ENCODE results near the gene KMT2A.

DNA sequence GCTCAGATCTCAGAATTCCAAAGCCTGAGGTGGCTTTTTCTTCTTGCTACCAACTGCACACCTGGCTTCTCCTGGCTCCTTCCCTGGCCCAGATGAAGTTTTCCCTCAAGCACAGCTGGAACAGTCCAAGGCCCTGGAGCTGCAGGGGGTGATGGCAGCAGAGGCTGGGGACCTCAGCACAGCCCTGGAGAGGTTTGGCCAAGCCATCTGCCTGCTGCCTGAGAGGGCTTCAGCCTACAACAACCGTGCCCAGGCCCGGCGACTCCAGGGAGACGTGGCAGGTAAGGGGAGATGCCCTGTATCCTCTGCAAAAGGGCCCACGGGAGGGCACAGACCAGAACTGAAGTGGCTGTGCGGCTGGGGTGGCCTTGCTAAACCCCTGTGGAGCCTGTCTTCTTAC is 92.2 kb downstream of the KMT2A start:
- TF ChIP-seq, protein P1, sequence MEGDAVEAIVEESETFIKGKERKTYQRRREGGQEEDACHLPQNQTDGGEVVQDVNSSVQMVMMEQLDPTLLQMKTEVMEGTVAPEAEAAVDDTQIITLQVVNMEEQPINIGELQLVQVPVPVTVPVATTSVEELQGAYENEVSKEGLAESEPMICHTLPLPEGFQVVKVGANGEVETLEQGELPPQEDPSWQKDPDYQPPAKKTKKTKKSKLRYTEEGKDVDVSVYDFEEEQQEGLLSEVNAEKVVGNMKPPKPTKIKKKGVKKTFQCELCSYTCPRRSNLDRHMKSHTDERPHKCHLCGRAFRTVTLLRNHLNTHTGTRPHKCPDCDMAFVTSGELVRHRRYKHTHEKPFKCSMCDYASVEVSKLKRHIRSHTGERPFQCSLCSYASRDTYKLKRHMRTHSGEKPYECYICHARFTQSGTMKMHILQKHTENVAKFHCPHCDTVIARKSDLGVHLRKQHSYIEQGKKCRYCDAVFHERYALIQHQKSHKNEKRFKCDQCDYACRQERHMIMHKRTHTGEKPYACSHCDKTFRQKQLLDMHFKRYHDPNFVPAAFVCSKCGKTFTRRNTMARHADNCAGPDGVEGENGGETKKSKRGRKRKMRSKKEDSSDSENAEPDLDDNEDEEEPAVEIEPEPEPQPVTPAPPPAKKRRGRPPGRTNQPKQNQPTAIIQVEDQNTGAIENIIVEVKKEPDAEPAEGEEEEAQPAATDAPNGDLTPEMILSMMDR (conservative IDR thresholded peaks at IDR 0.05; ENCODE audit: low read depth, low read length) = no peak
- no peak for TF ChIP-seq EZH2 (IDR thresholded peaks at IDR 0.05; ENCODE audit: borderline replicate concordance, low read depth, low read length, poor library complexity, severe bottlenecking)

Data from A673 (cell line).